Measurements from ENCODE around the gene BNC2. TPM values are rescaled to one million over a fixed set of nuclear protein-coding genes. Genes with fewer than 3 reads are reported as not detected.
"Not testable (repeated sequence)": the region's sequence is repeated elsewhere in the genome, so short reads cannot be mapped to it uniquely, and the experiment has no call there.

BNC2 gene
- total and polyA plus RNA-seq, 2 donors (not counting 1 experiment from before 2014, with no cell fraction given), result 34.7 to 39.1 TPM

- H3K9ac ChIP-seq (ENCODE audit: insufficient read depth, low read length), result no peak overlapping the region
- H3K4me3 ChIP-seq (replicated peaks in 1 of 4; ENCODE audit: control extremely low read depth in 1 of 4, insufficient read depth in 1 of 4, low read depth in 3 of 4, low read length in 4 of 4), result no peak overlapping the region
- H3K27me3 ChIP-seq (ENCODE audit: control insufficient read depth, insufficient read depth, low read length), result no peaks in the 10 kb centered on the region
- no peaks in the 10 kb centered on the region for H4K20me1 ChIP-seq (ENCODE audit: control insufficient read depth, extremely low read depth, insufficient read depth, low read length)
- H3K4me1 ChIP-seq (ENCODE audit: control insufficient read depth, extremely low read depth, insufficient read depth, low read length), result peaks cover 2% of the 10 kb centered on the region
- H3K27ac ChIP-seq (ENCODE audit: insufficient read depth, low read length), result no peak overlapping the region
- no peaks in the 10 kb centered on the region for H3K9me3 ChIP-seq (ENCODE audit: control insufficient read depth, insufficient read depth, low read depth, low read length)
- H3K36me3 ChIP-seq (ENCODE audit: control insufficient read depth, insufficient read depth, low read length), result no peaks in the 10 kb centered on the region
- H3K79me2 ChIP-seq (ENCODE audit: control insufficient read depth, insufficient read depth, low read length), result no peaks in the 10 kb centered on the region
- H3K4me2 ChIP-seq (ENCODE audit: extremely low read depth, insufficient read depth, low read length), result no peak overlapping the region
- TF ChIP-seq CTCF (conservative IDR thresholded peaks at IDR 0.05 in 1 of 2, IDR thresholded peaks at IDR 0.05 in 1 of 2; ENCODE audit: low read depth in 1 of 2, low read length in 2 of 2) (no peak), EZH2 (IDR thresholded peaks at IDR 0.05; ENCODE audit: low read length, missing control alignments) (no peak)
- peak; percentile 72 to 73 for DNase-seq (ENCODE audit: low read depth in 2 of 2)
- H2AFZ ChIP-seq (ENCODE audit: low read length), result no peak overlapping the region
Measured at GRCh38 chr9:16445141-16445920, 425.1 kb downstream of the BNC2 start.

- H3K4me1 ChIP-seq (ENCODE audit: control insufficient read depth, extremely low read depth, insufficient read depth, low read length), result peaks cover 2% of the 10 kb centered on the region
- H2AFZ ChIP-seq (ENCODE audit: low read length), result no peak overlapping the region
- H3K4me3 ChIP-seq (replicated peaks in 1 of 4; ENCODE audit: control extremely low read depth in 1 of 4, insufficient read depth in 1 of 4, low read depth in 3 of 4, low read length in 4 of 4), result no peak overlapping the region
- H3K36me3 ChIP-seq (ENCODE audit: control insufficient read depth, insufficient read depth, low read length), result no peaks in the 10 kb centered on the region
- no peak overlapping the region for H3K27ac ChIP-seq (ENCODE audit: insufficient read depth, low read length)
- no peaks in the 10 kb centered on the region for H4K20me1 ChIP-seq (ENCODE audit: control insufficient read depth, extremely low read depth, insufficient read depth, low read length)
- TF ChIP-seq EZH2 (IDR thresholded peaks at IDR 0.05; ENCODE audit: low read length, missing control alignments) (no peak), CTCF (conservative IDR thresholded peaks at IDR 0.05 in 1 of 2, IDR thresholded peaks at IDR 0.05 in 1 of 2; ENCODE audit: low read depth in 1 of 2, low read length in 2 of 2) (no peak)
- peak; percentile 64 to 76 for DNase-seq (ENCODE audit: low read depth in 2 of 2)
- no peaks in the 10 kb centered on the region for H3K27me3 ChIP-seq (ENCODE audit: control insufficient read depth, insufficient read depth, low read length)
- no peak overlapping the region for H3K4me2 ChIP-seq (ENCODE audit: extremely low read depth, insufficient read depth, low read length)
- H3K79me2 ChIP-seq (ENCODE audit: control insufficient read depth, insufficient read depth, low read length), result no peaks in the 10 kb centered on the region
- no peak overlapping the region for H3K9ac ChIP-seq (ENCODE audit: insufficient read depth, low read length)
- no peaks in the 10 kb centered on the region for H3K9me3 ChIP-seq (ENCODE audit: control insufficient read depth, insufficient read depth, low read depth, low read length)
Measured at GRCh38 chr9:16442622-16443021, 427.8 kb downstream of the BNC2 start.

- no peak for DNase-seq (ENCODE audit: low read depth in 2 of 2)
- peaks cover 2% of the 10 kb centered on the region for H3K4me1 ChIP-seq (ENCODE audit: control insufficient read depth, extremely low read depth, insufficient read depth, low read length)
- H4K20me1 ChIP-seq (ENCODE audit: control insufficient read depth, extremely low read depth, insufficient read depth, low read length), result no peaks in the 10 kb centered on the region
- no peak overlapping the region for H3K4me3 ChIP-seq (replicated peaks in 1 of 4; ENCODE audit: control extremely low read depth in 1 of 4, insufficient read depth in 1 of 4, low read depth in 3 of 4, low read length in 4 of 4)
- H3K27me3 ChIP-seq (ENCODE audit: control insufficient read depth, insufficient read depth, low read length), result no peaks in the 10 kb centered on the region
- TF ChIP-seq CTCF (conservative IDR thresholded peaks at IDR 0.05 in 1 of 2, IDR thresholded peaks at IDR 0.05 in 1 of 2; ENCODE audit: low read depth in 1 of 2, low read length in 2 of 2) (no peak), EZH2 (IDR thresholded peaks at IDR 0.05; ENCODE audit: low read length, missing control alignments) (no peak)
- H3K9me3 ChIP-seq (ENCODE audit: control insufficient read depth, insufficient read depth, low read depth, low read length), result no peaks in the 10 kb centered on the region
- no peak overlapping the region for H3K9ac ChIP-seq (ENCODE audit: insufficient read depth, low read length)
- H3K4me2 ChIP-seq (ENCODE audit: extremely low read depth, insufficient read depth, low read length), result no peak overlapping the region
- H2AFZ ChIP-seq (ENCODE audit: low read length), result no peak overlapping the region
- no peaks in the 10 kb centered on the region for H3K79me2 ChIP-seq (ENCODE audit: control insufficient read depth, insufficient read depth, low read length)
- H3K36me3 ChIP-seq (ENCODE audit: control insufficient read depth, insufficient read depth, low read length), result no peaks in the 10 kb centered on the region
- no peak overlapping the region for H3K27ac ChIP-seq (ENCODE audit: insufficient read depth, low read length)
Measured at GRCh38 chr9:16441791-16442190, 428.7 kb downstream of the BNC2 start.

- H3K27ac ChIP-seq (ENCODE audit: insufficient read depth, low read length); H3K27me3 ChIP-seq (ENCODE audit: control insufficient read depth, insufficient read depth, low read length); H2AFZ ChIP-seq (ENCODE audit: low read length); H4K20me1 ChIP-seq (ENCODE audit: control insufficient read depth, extremely low read depth, insufficient read depth, low read length); H3K4me1 ChIP-seq (ENCODE audit: control insufficient read depth, extremely low read depth, insufficient read depth, low read length); H3K4me2 ChIP-seq (ENCODE audit: extremely low read depth, insufficient read depth, low read length); H3K9me3 ChIP-seq (ENCODE audit: control insufficient read depth, insufficient read depth, low read depth, low read length); H3K4me3 ChIP-seq (replicated peaks in 1 of 4; ENCODE audit: control extremely low read depth in 1 of 4, insufficient read depth in 1 of 4, low read depth in 3 of 4, low read length in 4 of 4); H3K36me3 ChIP-seq (ENCODE audit: control insufficient read depth, insufficient read depth, low read length); H3K9ac ChIP-seq (ENCODE audit: insufficient read depth, low read length); H3K79me2 ChIP-seq (ENCODE audit: control insufficient read depth, insufficient read depth, low read length): not testable (repeated sequence)
- peak in 1 of 2 donors; percentile 17 for DNase-seq (ENCODE audit: low read depth in 2 of 2)
Measured at GRCh38 chr9:16438831-16439230, 431.6 kb downstream of the BNC2 start.

Data from fibroblast of lung (primary cell).